Suprapubic skin (tissue), 4 donors: ENCODE data around the gene FITM1. TPM values are rescaled to one million over a fixed set of nuclear protein-coding genes. Genes with fewer than 3 reads are reported as not detected.

Source experiments
- DNase-seq, 2 donors: peaks; one replicate each; pipeline ENCODE4 v3.0.0-alpha.2; 2019; ENCODE audit warnings: low spot score in 2 of 2
- H3K27ac ChIP-seq: fragments of 200-600 bp; sonication (generic); one replicate; pipeline ENCODE4 v1.5.1; 2019
- H3K27me3 ChIP-seq: fragments of 200-600 bp; sonication (generic); one replicate; pipeline ENCODE4 v1.5.1; 2019
- H3K36me3 ChIP-seq: fragments of 200-600 bp; sonication (generic); one replicate; pipeline ENCODE4 v1.5.1; 2019
- H3K4me1 ChIP-seq: fragments of 200-600 bp; sonication (generic); one replicate; pipeline ENCODE4 v1.5.1; 2019
- H3K4me3 ChIP-seq: fragments of 200-600 bp; sonication (generic); one replicate; pipeline ENCODE4 v1.5.1; 2019; ENCODE audit warnings: mild to moderate bottlenecking
- H3K9me3 ChIP-seq: fragments of 200-600 bp; sonication (generic); one replicate; pipeline ENCODE4 v1.5.1; 2019
- CTCF ChIP-seq, 2 donors: fragments of 200-600 bp in 1 of 2; fragments of 450-650 bp in 1 of 2; sonication (generic) in 1 of 2; IDR thresholded peaks; one replicate each; pipeline ENCODE4 v1.5.1; 2016 to 2019; ENCODE audit warnings: antibody characterized with exemption in 2 of 2, mild to moderate bottlenecking in 1 of 2, moderate library complexity in 1 of 2
- EP300 ChIP-seq: sonication (generic); formaldehyde crosslinking; IDR thresholded peaks from one replicate; pipeline ENCODE4 v1.6.1; 2017; ENCODE audit warnings: antibody characterized with exemption
- POLR2A ChIP-seq, 2 donors: fragments of 450-650 bp; IDR thresholded peaks; one replicate each; pipeline ENCODE4 v1.6.1; 2017; ENCODE audit warnings: antibody characterized with exemption in 2 of 2, mild to moderate bottlenecking in 2 of 2, moderate library complexity in 2 of 2
- POLR2AphosphoS5 ChIP-seq, 3 donors: sonication (generic); formaldehyde crosslinking; IDR thresholded peaks; one replicate each; pipeline ENCODE4 v1.6.1; 2017; ENCODE audit warnings: antibody characterized with exemption in 3 of 3
- WGBS: methylation state at CpG from one replicate; pipeline ENCODE4 v1.1.5; 2018; 5-methylcytosine and 5-hydroxymethylcytosine counted together
- total RNA-seq, 4 donors: library from RNA; depleted of rRNA; stranded (reverse); fragments of >200 nt; gene quantifications; one replicate each; pipeline ENCODE4 v1.1.0, GENCODE V29; 2016

The FITM1 gene
- total RNA-seq, 4 donors from 2014 or later: 1.7 to 3.4 (median 2.3) TPM; not detected in 1

- DNase-seq: no peak
- peaks cover 19% of the 10 kb centered on the region for H3K4me1 ChIP-seq
- no peaks in the 10 kb centered on the region for H3K27me3 ChIP-seq
- no peaks in the 10 kb centered on the region for H3K9me3 ChIP-seq
- TF ChIP-seq CTCF (IDR thresholded peaks at IDR 0.05): no peak
- TF ChIP-seq EP300: no peak
- no peak for TF ChIP-seq POLR2AphosphoS5 (IDR thresholded peaks at IDR 0.05)
- TF ChIP-seq POLR2A (IDR thresholded peaks at IDR 0.05): no peak
- WGBS: 94% methylated on average over 16 of the region's 16 CpGs
- H3K36me3 ChIP-seq: peaks cover 67% of the 10 kb centered on the region
- no peak overlapping the region for H3K4me3 ChIP-seq
- no peak overlapping the region for H3K27ac ChIP-seq
These were observed 21.1 kb downstream of the FITM1 start for GRCh38 chr14:24151404-24152080.

DNA sequence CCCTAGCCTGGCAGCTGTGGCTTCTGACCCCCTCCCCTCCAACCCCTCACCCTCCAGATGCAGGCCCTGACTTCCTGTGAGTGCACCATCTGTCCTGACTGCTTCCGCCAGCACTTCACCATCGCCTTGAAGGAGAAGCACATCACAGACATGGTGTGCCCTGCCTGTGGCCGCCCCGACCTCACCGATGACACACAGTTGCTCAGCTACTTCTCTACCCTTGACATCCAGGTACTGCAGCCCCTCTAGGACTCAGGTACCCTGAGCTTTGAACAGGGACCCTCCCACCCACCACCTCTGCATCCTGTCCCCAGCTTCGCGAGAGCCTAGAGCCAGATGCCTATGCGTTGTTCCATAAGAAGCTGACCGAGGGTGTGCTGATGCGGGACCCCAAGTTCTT lies 24.6 kb downstream of the FITM1 start:
- no peak overlapping the region for H3K27ac ChIP-seq
- peaks cover 87% of the 10 kb centered on the region for H3K36me3 ChIP-seq

GRCh38 chr14:24156840-24157239 lies 26.4 kb downstream of the FITM1 start:
- H3K4me3 ChIP-seq: no peak overlapping the region
- H3K27ac ChIP-seq: no peak overlapping the region
- TF ChIP-seq EP300 (no peak), POLR2AphosphoS5 (IDR thresholded peaks at IDR 0.05) (no peak), CTCF (IDR thresholded peaks at IDR 0.05) (no peak), POLR2A (IDR thresholded peaks at IDR 0.05) (no peak)
- H3K27me3 ChIP-seq: no peaks in the 10 kb centered on the region
- DNase-seq: no peak
- no peaks in the 10 kb centered on the region for H3K9me3 ChIP-seq
- peaks cover 15% of the 10 kb centered on the region for H3K4me1 ChIP-seq
- WGBS: 86% methylated on average over 1 of the region's 1 CpG
- peaks cover 75% of the 10 kb centered on the region for H3K36me3 ChIP-seq

More for the DNA sequence above, 24.6 kb downstream of the FITM1 start:
- no peaks in the 10 kb centered on the region for H3K27me3 ChIP-seq
- 99% methylated on average over 7 of the region's 10 CpGs for WGBS
- peaks cover under 1% of the 10 kb centered on the region for H3K4me1 ChIP-seq
- TF ChIP-seq POLR2A (IDR thresholded peaks at IDR 0.05): no peak
- TF ChIP-seq EP300: no peak
- TF ChIP-seq CTCF (IDR thresholded peaks at IDR 0.05): no peak
- no peak for TF ChIP-seq POLR2AphosphoS5 (IDR thresholded peaks at IDR 0.05)
- H3K9me3 ChIP-seq: no peaks in the 10 kb centered on the region
- no peak for DNase-seq
- H3K4me3 ChIP-seq: no peak overlapping the region

DNA sequence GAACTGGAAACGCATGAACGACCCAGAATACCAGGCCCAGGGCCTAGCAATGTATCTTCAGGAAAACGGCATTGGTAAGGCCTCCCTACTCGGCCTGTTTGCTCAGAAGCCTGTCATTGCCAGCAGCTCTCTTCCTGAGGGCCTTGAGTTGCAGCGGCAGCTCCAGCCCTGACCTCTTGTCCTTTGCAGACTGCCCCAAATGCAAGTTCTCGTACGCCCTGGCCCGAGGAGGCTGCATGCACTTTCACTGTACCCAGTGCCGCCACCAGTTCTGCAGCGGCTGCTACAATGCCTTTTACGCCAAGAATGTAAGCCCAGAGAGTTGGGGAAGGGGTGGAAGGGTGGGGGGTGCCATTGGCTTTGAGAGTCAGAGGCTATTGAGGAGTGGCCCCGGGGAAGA lies 26.9 kb downstream of the FITM1 start:
- no peak overlapping the region for H3K4me3 ChIP-seq
- no peaks in the 10 kb centered on the region for H3K27me3 ChIP-seq
- H3K27ac ChIP-seq: no peak overlapping the region
- H3K36me3 ChIP-seq: peaks cover 70% of the 10 kb centered on the region
- no peaks in the 10 kb centered on the region for H3K9me3 ChIP-seq
- WGBS: 93% methylated on average over 9 of the region's 12 CpGs
- H3K4me1 ChIP-seq: peaks cover 19% of the 10 kb centered on the region
- DNase-seq: no peak
- no peak for TF ChIP-seq CTCF (IDR thresholded peaks at IDR 0.05)
- TF ChIP-seq EP300: no peak
- no peak for TF ChIP-seq POLR2AphosphoS5 (IDR thresholded peaks at IDR 0.05)
- TF ChIP-seq POLR2A (IDR thresholded peaks at IDR 0.05): no peak

GRCh38 chr14:24159777-24160498 lies 29.5 kb downstream of the FITM1 start:
- Histone ChIP-seq H3K27ac (peak overlapping the region; percentile 50), H3K27me3 (no peaks in the 10 kb centered on the region), H3K4me3 (no peak overlapping the region), H3K4me1 (peaks cover 44% of the 10 kb centered on the region), H3K36me3 (peaks cover 67% of the 10 kb centered on the region), H3K9me3 (no peaks in the 10 kb centered on the region)
- DNase-seq: no peak
- no peak for TF ChIP-seq POLR2A (IDR thresholded peaks at IDR 0.05)
- no peak for TF ChIP-seq EP300
- TF ChIP-seq CTCF (IDR thresholded peaks at IDR 0.05): no peak
- 69% methylated on average over 8 of the region's 11 CpGs for WGBS
